BLaER1 treated with 17β-estradiol and CSF1 and Interleukin-3, amounts not matched to agents 10 nM and 100 nM (cell line): Measurements from ENCODE around the gene PAX7.

ENCODE experiments used
- H3K27ac ChIP-seq, 11 experiments: shearing (Covaris generic); formaldehyde crosslinking; 2 replicates each; pipeline ENCODE4 v1.8.1; 2022
- H3K27me3 ChIP-seq, 11 experiments: shearing (Covaris generic); formaldehyde crosslinking; 2 replicates each; pipeline ENCODE4 v1.8.1; 2022
- H3K36me3 ChIP-seq, 11 experiments: shearing (Covaris generic); formaldehyde crosslinking; 2 replicates each; pipeline ENCODE4 v1.8.1; 2022
- H3K4me1 ChIP-seq, 10 experiments: shearing (Covaris generic); formaldehyde crosslinking; 2 replicates each; pipeline ENCODE4 v1.8.1; 2022
- H3K4me2 ChIP-seq, 11 experiments: shearing (Covaris generic); formaldehyde crosslinking; 2 replicates each; pipeline ENCODE4 v1.8.1; 2022
- H3K4me3 ChIP-seq, 10 experiments: shearing (Covaris generic); formaldehyde crosslinking; 2 replicates each; pipeline ENCODE4 v1.8.1; 2022
- H3K9ac ChIP-seq, 11 experiments: shearing (Covaris generic); formaldehyde crosslinking; 2 replicates each; pipeline ENCODE4 v1.8.1; 2022
- H3K9me3 ChIP-seq, 11 experiments: shearing (Covaris generic); formaldehyde crosslinking; replicated peaks in 1 of 11; 2 replicates each; pipeline ENCODE4 v1.8.1; 2022
- H4K20me1 ChIP-seq, 11 experiments: shearing (Covaris generic); formaldehyde crosslinking; 2 replicates each; pipeline ENCODE4 v1.8.1; 2022
- Cebpa-rat ChIP-seq, 11 experiments: shearing (Covaris generic); IDR thresholded peaks; 2 replicates each; pipeline ENCODE4 v1.8.1; 2022

Gene PAX7

DNA sequence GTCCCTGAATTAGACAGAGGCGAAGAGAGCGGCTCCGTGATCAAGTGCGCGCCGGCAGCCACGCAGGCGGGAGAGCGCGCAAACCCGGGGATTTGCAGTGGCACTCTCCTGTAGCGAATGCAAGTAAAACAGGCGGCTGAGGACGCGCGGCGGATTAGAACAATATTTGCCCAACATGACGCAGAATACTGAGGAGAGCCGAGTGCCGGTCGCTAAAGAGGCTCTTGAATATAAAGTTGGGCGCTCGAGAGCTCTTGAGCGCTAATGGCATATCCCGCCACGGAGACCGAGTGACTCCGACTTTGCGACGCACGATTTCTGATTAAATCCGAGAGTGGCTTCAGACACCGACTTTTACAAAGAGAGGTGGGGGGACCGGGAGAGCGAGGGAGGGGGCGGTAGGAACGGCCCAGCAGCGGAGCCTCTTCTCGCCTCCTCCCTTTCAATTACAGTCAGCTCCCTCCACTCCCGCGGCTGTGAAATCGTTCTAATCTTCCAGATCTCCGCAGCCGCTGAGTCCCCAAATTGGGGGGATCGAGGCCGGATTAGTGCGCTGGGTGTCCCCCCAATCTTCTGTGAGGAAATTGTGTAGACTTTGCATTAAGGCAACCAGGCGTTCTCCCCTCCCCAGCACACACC lies 2.3 kb downstream of the PAX7 start:
- no peak for TF ChIP-seq Cebpa-rat (IDR thresholded peaks at IDR 0.05)
- Histone ChIP-seq H3K4me2 (no peak overlapping the region), H3K9me3 (peaks cover 0 to 18% (median 6%) of the 10 kb centered on the region in 11 experiments; a peak in 9 of 22 replicates), H3K27ac (no peak overlapping the region), H3K4me1 (peaks cover 0 to 9% (median 2%) of the 10 kb centered on the region in 10 experiments; a peak in 4 of 20 replicates), H3K27me3 (peaks cover 99 to 100% (median 100%) of the 10 kb centered on the region in 11 experiments), H4K20me1 (peaks cover 0 to 95% (median 83%) of the 10 kb centered on the region in 11 experiments; a peak in 18 of 22 replicates), H3K36me3 (no peaks in the 10 kb centered on the region), H3K4me3 (no peak overlapping the region), H3K9ac (no peak overlapping the region)

DNA sequence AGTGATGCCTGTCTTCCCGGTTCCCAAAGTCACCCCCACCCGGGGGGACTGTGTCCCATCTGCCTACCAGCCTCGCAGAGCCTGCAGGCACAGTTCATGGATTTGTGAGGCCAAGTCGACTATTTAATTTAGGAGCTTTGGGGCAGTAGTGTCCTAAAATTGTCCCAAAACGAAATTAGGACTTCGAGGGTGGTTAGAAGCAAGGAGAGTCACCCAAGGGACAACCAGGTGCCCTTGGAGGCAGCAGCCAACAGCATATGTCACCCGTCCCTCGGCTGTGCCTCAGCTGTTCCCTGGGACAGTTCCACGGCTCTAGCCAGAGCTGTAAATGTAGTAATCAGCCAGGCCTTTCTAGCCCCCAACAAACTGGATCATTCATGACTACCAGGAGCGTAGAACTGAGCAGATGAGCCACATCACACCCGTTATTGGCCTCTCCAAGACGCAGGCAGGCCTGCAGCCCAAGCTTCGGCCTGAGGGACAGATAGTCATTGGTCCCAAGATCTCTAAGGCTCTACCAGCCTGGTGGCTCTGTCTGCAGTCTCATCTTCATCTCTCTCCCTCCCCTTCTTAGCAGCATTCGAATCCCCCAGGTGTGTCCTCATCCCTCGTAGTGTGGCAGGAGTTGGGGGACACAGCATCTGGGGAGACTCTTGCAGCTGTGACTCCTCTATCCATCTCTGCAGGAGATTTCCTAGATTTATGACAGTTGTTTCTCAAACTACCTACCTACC lies 2.9 kb downstream of the PAX7 start:
- H3K9ac ChIP-seq: no peak overlapping the region
- H3K27me3 ChIP-seq: peaks cover 99 to 100% (median 100%) of the 10 kb centered on the region in 11 experiments
- H3K4me1 ChIP-seq: peaks cover 0 to 9% (median 2%) of the 10 kb centered on the region in 10 experiments; a peak in 4 of 20 replicates
- no peaks in the 10 kb centered on the region for H3K36me3 ChIP-seq
- H3K4me2 ChIP-seq: no peak overlapping the region
- no peak for TF ChIP-seq Cebpa-rat (IDR thresholded peaks at IDR 0.05)
- H4K20me1 ChIP-seq: peaks cover 0 to 95% (median 88%) of the 10 kb centered on the region in 11 experiments; a peak in 18 of 22 replicates
- peaks cover 0 to 18% (median 6%) of the 10 kb centered on the region in 11 experiments; a peak in 9 of 22 replicates for H3K9me3 ChIP-seq
- no peak overlapping the region for H3K27ac ChIP-seq
- H3K4me3 ChIP-seq: no peak overlapping the region

DNA sequence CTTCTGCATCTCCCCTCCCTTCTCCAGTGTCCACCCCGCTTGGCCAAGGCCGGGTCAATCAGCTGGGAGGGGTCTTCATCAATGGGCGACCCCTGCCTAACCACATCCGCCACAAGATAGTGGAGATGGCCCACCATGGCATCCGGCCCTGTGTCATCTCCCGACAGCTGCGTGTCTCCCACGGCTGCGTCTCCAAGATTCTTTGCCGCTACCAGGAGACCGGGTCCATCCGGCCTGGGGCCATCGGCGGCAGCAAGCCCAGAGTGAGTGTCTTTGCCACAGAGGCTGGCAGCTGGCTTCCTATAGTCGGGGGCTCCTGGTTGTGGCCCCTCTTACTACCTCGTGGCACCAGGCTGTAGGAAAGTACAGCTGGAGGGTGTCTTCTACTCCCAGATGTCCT lies 3.6 kb downstream of the PAX7 start:
- Histone ChIP-seq H4K20me1 (peaks cover 0 to 96% (median 93%) of the 10 kb centered on the region in 11 experiments; a peak in 19 of 22 replicates), H3K9me3 (peaks cover 0 to 18% (median 6%) of the 10 kb centered on the region in 11 experiments; a peak in 9 of 22 replicates), H3K4me2 (no peak overlapping the region), H3K4me3 (no peak overlapping the region), H3K27ac (no peak overlapping the region), H3K36me3 (no peaks in the 10 kb centered on the region), H3K9ac (no peak overlapping the region), H3K27me3 (peaks cover 99 to 100% (median 100%) of the 10 kb centered on the region in 11 experiments), H3K4me1 (peaks cover 0 to 9% (median 2%) of the 10 kb centered on the region in 10 experiments; a peak in 4 of 20 replicates)
- TF ChIP-seq Cebpa-rat (IDR thresholded peaks at IDR 0.05): no peak

DNA sequence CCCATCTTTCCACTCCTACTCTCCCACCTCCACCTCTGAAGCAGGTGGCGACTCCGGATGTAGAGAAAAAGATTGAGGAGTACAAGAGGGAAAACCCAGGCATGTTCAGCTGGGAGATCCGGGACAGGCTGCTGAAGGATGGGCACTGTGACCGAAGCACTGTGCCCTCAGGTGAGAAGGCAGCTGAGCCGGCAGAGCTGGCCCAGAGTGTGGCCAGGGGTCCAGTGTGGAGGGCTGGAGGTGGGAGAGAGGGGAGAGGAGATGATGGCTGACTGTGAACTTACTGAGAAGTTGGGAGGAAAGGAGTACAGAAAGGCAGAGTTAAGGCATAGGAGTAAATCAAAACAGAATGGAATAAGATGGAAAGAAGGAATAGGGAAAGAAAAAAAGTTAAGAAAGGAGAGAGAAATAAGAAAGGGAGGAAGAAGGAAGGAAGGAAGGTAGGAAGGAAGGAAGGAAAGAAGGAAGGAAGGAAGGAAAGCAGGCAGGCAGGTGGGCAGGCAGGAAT lies 4.5 kb downstream of the PAX7 start:
- Histone ChIP-seq H3K27me3 (peaks cover 99 to 100% (median 100%) of the 10 kb centered on the region in 11 experiments), H4K20me1 (peaks cover 0 to 96% (median 91%) of the 10 kb centered on the region in 11 experiments; a peak in 19 of 22 replicates), H3K9ac (no peak overlapping the region), H3K4me3 (no peak overlapping the region), H3K4me1 (peaks cover 0 to 9% (median 2%) of the 10 kb centered on the region in 10 experiments; a peak in 4 of 20 replicates), H3K4me2 (no peak overlapping the region), H3K9me3 (peaks cover 0 to 18% (median 6%) of the 10 kb centered on the region in 11 experiments; a peak in 9 of 22 replicates), H3K36me3 (no peaks in the 10 kb centered on the region), H3K27ac (no peak overlapping the region)
- TF ChIP-seq Cebpa-rat (IDR thresholded peaks at IDR 0.05): no peak

DNA sequence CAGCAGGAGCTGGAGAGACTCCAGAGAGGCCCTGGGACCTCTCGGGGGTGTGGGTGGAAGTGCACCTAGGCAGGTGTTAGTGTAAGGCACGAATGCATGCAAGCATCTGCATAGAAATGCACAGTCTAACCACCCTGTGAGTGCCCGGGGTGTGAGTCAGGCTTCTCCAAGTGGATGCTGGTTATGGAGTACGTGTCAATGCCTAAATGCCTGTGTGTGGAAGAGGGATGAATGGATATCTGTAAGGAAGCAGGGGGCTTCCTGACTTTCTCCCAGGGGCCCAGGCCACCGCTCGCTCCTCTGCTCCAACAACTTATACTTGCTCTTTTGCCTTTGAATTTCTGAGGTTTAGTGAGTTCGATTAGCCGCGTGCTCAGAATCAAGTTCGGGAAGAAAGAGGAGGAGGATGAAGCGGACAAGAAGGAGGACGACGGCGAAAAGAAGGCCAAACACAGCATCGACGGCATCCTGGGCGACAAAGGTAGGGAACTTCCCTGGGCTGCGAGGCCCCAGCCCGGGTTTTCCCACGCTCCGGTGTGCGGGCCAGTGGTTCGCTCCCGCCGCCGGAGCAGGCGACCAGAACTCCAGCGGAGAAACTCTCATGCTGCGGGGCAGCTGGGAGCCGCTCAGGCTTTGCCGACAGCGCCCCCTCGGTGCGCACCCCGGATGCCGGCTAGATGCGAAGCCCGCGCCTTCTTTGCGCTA lies 5.4 kb downstream of the PAX7 start:
- peaks cover 0 to 5% (median 2%) of the 10 kb centered on the region in 10 experiments; a peak in 3 of 20 replicates for H3K4me1 ChIP-seq
- H3K27me3 ChIP-seq: peaks cover 99 to 100% (median 100%) of the 10 kb centered on the region in 11 experiments
- H3K27ac ChIP-seq: no peak overlapping the region
- H3K4me2 ChIP-seq: no peak overlapping the region
- H3K36me3 ChIP-seq: no peaks in the 10 kb centered on the region
- H3K9ac ChIP-seq: no peak overlapping the region
- no peak for TF ChIP-seq Cebpa-rat (IDR thresholded peaks at IDR 0.05)
- H3K4me3 ChIP-seq: no peak overlapping the region
- peaks cover 0 to 18% (median 6%) of the 10 kb centered on the region in 11 experiments; a peak in 9 of 22 replicates for H3K9me3 ChIP-seq
- H4K20me1 ChIP-seq: peaks cover 0 to 96% (median 91%) of the 10 kb centered on the region in 11 experiments; a peak in 19 of 22 replicates

DNA sequence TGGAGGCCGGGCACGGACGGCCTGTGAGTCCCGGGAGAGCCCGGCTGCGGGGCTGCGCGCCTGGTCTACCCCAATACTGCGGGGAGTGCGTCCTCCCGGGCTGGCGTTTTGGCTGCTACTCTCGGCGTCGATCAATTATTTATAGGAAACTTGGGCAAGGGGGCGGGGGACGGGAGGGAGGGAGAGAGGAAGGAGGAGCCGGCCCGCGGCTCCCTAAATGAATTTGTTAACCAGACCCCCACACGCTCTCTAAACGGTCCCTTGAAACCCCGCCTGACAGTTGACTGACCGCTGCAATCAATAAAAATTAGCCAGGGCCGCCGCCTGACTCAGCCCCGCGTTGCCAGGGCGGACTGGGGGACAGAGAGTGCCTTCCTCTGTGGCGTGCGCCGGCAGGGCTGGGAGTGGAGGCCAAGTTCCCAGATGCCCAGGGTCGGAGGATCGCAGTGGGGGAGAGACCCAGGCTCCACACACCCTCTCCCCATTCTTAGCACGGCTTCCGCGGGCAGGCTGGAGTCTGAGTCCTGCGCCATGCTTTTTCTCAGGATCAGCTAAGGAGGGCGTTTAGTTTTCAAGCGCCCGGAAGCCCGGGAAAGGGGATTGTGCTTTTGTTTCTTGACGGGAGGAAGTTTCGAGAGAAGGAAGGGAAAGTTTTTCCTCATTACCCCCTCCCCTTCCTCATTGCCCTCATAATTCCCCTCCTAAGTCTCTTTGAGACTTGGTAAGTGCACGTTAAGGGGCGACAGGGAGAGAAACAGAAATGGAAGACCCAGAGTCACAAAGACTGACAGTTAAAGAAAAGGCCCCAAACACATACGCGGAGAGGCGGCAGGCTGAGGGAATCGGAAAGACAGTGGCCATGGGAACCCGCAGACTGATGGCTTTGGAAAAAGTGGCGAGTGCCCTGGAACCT lies 6.2 kb downstream of the PAX7 start:
- no peaks in the 10 kb centered on the region for H3K4me1 ChIP-seq
- TF ChIP-seq Cebpa-rat (IDR thresholded peaks at IDR 0.05): no peak
- H3K27ac ChIP-seq: no peak overlapping the region
- H3K4me2 ChIP-seq: no peak overlapping the region
- peaks cover 0 to 15% (median 5%) of the 10 kb centered on the region in 11 experiments; a peak in 9 of 22 replicates for H3K9me3 ChIP-seq
- H3K36me3 ChIP-seq: no peaks in the 10 kb centered on the region
- peaks cover 100% of the 10 kb centered on the region in 11 experiments for H3K27me3 ChIP-seq
- no peak overlapping the region for H3K4me3 ChIP-seq
- no peak overlapping the region for H3K9ac ChIP-seq
- peaks cover 0 to 96% (median 90%) of the 10 kb centered on the region in 11 experiments; a peak in 19 of 22 replicates for H4K20me1 ChIP-seq

DNA sequence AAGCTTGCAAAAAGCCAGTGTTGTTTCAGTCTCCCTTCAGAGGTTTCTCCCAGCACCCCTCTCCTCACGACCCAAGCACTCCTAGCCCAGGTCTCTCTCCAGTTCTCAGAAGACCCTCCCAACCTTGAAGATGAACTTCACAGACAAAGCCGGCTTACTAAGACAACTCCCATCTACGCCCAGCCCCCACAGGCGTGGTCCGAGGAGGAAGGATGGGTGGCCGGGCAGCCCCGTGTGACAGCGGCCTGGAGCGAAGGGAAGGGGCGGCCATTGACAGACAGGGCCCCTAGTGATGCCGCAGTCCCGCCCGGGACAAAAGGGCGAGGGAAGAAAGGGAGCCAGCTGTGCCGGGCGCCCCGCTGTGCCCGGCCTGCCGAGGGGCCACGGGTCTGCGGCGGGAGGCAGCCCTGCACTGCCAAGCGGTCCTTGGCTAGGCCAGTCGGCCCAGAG lies 6.9 kb downstream of the PAX7 start:
- peaks cover 100% of the 10 kb centered on the region in 11 experiments for H3K27me3 ChIP-seq
- H3K4me2 ChIP-seq: no peak overlapping the region
- H3K9ac ChIP-seq: no peak overlapping the region
- H3K9me3 ChIP-seq: peaks cover 0 to 9% (median 4%) of the 10 kb centered on the region in 11 experiments; a peak in 8 of 22 replicates
- no peaks in the 10 kb centered on the region for H3K36me3 ChIP-seq
- H3K27ac ChIP-seq: no peak overlapping the region
- H4K20me1 ChIP-seq: peaks cover 0 to 95% (median 84%) of the 10 kb centered on the region in 11 experiments; a peak in 19 of 22 replicates
- H3K4me1 ChIP-seq: no peaks in the 10 kb centered on the region
- TF ChIP-seq Cebpa-rat (IDR thresholded peaks at IDR 0.05): no peak
- no peak overlapping the region for H3K4me3 ChIP-seq
